ENCODE data around the gene CCDC154.

GRCh38 chr16:1459967-1460366 lies 15.6 kb upstream of the CCDC154 start:
- TF ChIP-seq CTCF (IDR thresholded peaks at IDR 0.05), result no peak
- TF ChIP-seq POLR2A (IDR thresholded peaks at IDR 0.05), result no peak

Data from uterus (tissue), 2 donors.